Ureter (tissue), 1 donor: ENCODE data around the gene GNAT1. TPM values are rescaled to one million over a fixed set of nuclear protein-coding genes. Genes with fewer than 3 reads are reported as not detected.
"Not testable (repeated sequence)": the region's sequence is repeated elsewhere in the genome, so short reads cannot be mapped to it uniquely, and the experiment has no call there.

ENCODE experiments used
- DNase-seq: peaks from one replicate; pipeline ENCODE4 v3.0.0-alpha.2; 2020; ENCODE audit warnings: low spot score
- total RNA-seq: library from RNA; stranded (reverse); gene quantifications from one replicate; pipeline ENCODE4 v1.2.4, GENCODE V29; 2023
- donor health status: DM: yes; HTN: yes; CAD: no.

Gene GNAT1
- total RNA-seq, 1 donor from 2014 or later, result not detected

DNA sequence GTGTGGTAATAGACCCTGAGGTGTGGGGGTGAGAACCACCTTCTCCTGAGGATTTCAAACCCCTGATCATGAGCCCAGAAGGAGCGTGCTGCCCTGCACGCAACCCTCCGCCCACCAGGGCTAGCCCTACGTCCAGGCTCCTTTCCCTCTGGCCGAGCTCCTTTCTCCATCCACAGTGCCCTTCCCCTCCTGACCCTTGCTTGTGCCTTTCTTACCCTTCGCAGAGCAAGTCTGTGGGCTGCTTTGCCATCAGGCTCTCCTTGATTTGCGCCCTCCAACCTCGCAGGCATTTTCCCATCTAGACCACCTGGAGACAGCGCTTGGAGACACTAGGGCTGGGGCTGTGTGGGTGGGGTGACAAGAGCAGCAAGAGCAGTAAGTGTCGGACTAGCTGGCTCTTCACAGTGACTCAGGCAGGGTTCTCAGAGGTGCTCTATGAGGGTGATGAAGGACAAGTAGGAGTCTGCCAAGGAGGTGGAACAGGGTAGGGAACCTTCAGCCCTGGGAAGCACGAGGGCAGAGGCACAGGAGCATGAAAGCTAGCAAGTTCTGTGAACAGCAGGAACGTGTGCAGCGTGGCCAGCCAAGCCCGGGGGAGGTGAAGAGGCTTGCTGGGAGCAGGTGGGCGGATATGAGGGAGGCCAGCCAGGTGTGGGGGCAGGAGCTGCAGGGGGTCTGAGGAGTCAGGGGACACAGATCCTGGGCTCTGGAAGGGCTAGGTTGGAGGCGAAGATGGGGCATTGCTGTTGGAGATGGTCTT, 11.1 kb downstream of the GNAT1 start:
- DNase-seq, result no peak

DNA sequence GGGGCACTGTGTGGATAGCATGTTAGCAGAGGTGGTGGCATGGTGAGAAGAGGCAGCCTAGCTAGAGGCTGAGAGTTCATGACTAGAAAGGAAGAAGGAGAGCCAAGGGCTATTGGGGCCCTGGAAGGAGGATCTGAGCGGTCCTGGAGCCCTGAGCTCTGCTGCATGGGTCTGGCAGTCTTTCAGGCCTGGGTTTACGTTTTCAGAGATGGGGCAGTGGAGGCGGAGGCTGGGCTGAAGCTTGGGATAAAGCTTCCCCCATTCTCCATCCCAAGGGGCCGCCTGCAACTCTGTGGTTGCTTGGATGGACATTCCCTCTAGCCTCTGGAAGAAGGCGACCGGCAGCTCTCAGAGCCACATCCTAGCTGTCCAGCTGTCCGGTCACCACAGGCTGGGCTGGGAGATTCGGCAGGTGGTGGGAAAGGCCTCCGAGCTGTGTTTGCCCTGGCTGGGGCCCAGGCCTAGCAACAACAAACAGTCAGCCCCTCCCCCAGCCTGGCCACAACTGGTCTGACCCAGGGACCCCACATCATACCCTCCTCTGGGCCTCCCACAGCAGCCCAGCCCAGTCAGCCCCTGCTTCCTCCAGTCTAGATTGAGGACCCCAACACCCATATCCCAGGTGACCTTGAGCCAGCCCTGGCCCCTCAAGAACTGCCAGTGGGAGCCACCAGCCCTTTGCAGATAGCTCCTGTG, 11.9 kb downstream of the GNAT1 start:
- no peak for DNase-seq

DNA sequence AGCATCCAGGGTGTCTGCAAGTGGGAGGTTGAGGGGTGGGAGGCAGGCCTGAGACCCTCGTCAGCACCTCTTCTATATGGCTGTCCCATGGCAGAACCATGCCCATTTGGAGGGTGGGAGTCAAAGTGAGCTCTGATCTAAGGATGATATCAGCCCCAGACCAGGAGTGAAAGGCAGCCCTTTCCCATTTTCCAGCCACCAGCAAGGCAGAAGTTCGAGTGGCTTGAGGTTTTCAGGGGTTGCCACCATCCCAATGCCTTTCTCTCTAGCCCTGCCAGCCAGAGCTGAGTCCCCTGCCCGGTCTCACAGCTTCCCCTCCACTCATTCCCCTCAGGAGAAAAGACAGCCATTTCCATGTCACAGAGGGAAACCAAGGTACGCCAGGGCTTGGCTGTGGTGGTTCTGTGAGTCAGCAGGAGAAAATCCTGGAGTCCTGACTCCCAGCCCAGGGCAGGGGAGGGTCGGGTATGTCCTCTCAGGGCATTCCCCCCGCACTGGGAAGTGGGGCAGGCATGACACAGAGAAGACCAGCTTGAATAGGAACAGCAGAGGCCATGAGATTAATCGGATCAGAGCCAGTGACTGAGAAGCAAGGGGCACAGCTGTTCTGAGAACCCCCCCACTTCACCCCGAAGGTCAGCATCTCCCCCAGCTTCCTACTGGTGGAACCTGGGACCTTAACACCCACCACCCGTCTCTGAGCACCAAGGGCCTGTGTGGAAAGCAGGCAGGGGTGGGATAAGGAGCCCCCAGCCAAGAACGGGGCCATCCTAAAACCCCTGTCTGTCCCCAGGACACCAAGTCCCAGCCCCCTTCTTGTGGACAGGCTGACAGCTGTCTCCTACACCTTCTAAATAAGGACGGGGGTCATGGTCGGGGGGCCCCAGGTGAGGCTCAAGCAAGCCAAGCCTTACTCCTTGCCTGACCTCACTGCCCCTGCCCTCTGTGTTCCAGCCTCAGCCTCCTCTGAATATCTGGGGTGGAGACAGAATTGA, 12.7 kb downstream of the GNAT1 start:
- no peak for DNase-seq

DNA sequence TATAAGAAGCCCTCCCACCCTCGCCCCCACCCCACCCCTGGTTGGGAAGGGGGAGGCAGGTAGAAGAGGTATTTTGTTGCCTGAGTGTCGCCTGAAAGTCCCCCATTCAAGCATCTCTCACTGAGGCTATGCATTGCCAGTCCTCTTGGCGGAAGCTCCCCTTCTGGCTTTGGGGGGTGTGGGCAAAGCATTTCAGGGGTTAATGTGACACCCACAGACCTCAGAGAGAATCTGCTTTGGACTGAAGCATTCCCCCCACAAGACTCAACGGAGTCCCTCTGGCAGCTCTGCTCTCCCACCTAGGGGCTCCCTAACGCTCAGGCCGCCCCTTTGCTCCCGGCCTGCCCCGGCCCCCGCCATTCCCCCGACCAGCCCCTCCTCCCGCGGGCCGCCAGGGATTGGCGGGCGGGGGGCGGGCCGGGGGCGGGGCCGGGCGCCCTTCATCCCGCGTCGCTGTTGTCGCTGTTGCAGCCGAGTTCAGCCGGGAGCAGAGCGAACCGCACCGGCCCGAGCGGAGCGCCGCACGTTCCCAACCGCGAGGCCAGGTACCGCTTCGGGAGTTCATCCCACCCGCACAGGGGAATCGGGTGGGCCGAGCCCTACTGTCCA, 13.5 kb downstream of the GNAT1 start, which contains the start of gene SLC38A3:
Gene SLC38A3 (plus strand): TSS at position 468 of the 609 bp plus-strand sequence. CDS start 8,929 bp downstream, outside the sequence.
- no peak for DNase-seq

DNA sequence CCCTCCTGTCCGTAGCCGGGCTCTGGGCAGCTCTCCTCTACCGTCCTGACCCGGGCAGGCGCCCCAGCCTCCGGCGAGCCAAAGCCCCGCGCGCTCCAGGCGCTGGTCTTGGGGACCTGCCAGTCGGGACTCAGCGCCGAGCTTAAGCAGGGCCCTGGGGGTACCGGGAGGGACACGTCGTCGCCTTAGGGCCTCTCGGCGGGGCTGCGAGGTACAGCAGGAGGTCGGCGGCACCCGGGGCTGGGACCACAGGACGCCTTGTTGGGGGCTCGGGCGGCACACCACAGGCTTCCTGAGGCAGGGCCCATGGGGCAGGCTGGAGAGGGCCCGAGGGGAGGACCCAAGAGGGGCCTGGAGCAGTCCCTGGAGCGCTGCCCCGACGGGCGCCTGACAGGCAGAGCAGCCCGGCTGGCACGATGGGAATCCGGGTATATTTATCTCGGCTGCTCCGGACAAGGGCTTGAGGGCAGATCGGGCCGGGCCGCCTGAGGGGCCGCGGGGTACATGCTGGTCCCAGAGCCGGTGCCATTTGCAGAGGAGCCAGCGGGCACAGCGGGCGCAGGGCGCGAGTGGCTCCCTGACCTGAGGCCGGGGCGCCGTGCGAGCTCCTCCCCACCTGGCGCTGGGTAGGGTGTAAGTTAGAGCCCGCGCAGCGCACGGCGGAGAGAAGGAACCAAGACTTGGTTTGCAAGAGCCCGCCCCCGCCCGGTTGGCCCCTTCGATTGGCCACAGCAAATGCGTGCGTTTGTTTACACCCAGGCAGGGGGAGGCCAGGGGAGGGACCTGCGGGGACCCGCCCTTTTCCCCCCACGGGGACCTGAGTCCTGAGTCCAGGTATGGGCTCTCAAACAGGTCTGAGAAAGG, 14.2 kb downstream of the GNAT1 start:
- no peak for DNase-seq

DNA sequence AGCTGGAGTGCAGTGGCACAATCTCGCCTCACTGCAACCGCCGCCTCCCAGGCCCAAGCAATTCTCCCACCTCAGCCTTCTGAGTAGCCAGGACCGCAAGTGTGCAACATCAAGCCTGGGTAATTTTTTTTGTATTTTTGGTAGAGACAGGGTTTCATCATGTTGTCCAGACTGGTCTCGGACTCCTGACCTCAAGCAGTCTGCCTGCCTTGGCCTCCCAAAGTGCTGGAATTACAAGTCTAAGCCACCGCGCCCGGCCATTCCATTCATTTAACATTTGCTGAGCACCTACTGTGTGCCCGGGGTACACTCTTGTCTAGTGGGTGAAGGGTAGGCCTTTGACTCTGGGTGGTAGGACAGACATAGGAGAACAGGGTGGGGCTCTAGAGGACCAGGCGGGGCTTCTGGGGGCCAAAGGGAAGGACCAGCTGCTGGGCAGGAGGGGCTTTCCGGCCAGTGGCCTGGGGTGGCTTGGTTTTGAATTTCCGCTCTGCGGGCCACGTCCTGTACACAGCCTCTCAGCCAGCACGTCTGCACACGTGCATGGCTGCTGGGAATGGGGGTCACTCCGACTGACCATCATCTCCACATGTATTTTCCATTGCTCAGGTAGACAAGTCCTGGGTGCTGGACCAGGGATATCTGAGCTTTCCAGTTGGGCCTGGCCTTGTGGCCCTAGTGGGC, 16.1 kb downstream of the GNAT1 start:
- no peak for DNase-seq

DNA sequence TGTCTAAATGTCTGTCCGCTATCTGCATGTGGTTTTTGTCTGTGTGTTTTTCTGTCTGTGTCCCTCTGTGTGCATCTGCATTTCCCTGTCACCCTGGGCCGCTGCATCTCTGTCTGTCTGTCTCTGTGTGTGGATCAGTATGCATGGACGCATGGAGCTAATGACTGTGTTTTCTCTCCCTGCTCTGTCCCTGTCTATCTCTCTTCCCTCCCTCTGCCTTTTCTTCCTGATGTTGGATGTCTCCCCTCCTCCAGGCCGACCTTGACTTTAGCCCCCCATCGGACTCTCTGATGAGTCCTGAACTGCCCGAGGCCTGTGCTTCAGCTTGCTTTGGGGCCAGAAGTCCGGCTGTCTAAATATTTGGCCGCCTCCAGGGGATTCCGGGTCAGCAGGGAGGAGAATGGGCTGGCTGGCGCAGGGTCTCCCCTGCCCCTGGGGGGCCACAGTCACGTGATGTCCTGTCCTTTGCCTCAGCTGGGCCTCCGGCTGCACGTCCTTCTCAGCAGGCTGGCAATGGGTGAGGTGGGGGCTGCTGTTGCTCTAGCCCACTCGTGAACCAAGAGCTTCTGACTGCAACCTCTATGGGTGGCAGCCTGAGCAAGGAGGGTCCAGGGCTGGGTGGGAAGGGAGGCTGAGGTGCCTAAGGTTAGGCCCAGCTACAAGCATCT, 17.4 kb downstream of the GNAT1 start:
- DNase-seq, result no peak

DNA sequence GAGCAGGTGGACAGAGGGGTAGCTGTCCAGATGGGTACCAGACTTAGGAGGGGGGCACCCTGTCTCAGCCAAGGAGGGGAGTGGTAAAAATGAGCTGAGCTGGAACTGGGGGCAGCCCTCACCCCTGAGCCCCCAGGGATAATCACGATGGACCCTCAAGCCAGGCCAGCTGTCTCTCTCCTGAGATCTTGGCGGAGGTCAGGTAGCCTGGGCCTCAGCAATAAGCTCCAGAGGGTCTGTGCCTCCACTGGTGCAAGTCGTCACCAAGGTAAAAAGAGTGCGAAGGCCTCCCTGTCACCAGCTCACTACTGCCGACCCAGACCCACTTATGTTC, 18.7 kb downstream of the GNAT1 start:
- DNase-seq, result no peak

DNA sequence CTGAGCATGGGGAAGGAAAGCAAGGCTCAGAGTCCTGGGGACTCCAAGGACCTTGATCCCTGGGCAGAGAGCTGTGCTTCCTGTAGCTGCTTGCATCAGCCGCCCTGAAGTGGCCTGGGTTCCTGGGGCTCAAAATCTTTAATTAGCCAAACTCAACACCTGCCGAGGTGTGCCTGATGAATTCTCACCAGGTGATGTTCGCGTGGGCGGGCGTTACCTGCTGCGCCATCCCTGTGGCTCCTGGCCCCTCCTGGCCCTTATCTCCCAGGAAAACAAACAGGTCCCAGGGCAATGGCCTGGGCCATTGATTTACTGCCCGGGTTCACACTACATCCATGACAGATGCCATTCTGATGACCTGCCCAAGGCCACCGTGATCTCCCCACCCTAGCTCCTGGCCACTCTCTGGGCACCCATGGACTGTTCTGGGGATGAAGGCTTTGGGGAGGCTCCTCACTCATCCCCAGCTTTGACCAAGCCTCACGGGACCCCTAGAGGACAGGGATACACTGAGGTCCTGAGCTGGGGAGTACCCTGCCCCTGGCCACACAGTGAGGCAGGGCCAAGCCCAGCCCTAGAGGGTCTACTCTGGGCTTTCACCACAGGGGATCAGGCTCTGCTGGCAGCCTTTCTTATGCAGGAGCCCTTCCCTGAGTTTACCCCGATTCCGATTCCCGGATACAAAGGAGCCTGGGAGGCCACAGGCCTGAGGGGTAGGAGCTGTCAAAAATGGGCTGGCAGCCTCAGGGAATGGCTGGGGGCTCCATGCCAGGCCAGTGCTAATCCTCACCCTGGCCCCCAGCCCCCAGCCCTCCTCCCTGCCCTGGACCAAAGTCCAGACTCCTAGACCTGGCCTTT, 19.3 kb downstream of the GNAT1 start:
- no peak for DNase-seq

DNA sequence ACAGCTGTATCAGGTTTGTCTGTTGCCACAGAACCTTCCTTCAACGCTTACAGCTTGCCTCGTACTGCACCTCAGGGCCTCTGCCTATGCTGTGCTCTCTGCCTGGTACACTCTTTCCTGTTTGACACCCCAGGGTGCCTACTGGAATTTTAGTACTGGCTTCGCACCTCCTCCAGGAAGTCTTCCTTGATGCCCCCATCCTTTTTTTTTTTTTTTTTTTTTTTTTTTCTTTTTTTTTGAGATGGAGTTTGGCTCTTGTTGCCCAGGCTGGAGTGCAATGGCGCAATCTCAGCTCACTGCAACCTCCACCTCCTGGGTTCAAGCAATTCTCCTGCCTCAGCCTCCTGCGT, 19.9 kb downstream of the GNAT1 start:
- not testable (repeated sequence) for DNase-seq

DNA sequence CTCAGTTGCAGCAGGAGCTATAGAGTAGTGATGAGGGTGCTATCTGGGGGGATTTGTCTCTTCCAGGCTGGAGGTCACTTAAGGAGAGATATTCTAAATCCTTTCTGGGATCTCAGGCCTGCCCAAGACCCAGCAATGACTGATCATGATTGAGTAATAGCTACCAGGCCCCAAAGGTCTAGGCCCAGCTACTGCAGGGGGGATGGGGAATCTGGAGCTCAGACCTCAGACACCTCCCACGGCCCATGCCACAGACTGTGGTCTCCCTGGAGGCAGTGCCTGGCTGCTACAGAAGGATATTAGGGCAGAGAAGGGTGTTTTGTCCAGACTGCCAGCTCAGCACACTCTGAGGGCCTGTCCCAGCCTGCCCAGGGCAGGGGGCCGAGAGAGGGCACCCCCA, 20.5 kb downstream of the GNAT1 start:
- no peak for DNase-seq

DNA sequence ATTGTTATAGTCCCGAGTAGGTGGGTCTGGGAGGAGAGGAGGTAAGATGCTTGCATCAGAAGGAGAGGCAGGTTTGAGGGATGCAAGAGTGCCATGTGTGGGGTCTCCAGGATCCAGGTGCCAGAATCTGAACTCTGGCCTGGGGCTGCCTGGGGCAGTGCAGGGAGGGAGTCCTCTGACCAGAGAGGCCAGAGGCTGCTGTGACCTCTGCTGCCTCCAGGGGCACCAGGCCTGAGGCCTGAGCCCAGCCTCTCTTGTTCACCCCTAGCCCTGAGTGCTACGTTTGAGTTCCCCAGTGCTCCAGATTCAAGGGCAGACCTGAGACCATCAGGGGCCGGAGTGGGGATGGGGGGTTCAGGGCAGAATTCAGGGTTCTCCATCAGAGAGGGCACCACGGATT, 21.1 kb downstream of the GNAT1 start:
- DNase-seq, result no peak

DNA sequence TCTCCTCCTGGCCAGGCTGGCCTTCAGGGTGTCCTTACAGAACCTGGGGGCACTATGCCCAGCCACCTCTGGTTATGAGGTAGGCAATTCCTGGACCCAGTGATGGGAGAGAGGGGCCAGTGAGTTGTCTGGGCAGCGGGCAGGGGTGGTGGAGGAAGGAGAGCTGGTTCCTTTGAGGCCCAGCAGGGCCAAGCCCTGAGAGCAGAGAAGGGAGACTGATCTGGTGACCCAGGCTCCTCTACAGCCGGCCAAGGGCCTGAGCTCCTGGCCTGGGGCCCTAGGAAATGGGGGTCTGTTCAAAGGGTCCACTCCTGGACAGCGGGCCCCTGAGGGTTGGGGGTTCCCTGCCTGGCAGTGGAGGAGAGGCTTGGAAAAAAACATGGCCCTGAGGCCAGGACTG, 21.6 kb downstream of the GNAT1 start:
- no peak for DNase-seq

DNA sequence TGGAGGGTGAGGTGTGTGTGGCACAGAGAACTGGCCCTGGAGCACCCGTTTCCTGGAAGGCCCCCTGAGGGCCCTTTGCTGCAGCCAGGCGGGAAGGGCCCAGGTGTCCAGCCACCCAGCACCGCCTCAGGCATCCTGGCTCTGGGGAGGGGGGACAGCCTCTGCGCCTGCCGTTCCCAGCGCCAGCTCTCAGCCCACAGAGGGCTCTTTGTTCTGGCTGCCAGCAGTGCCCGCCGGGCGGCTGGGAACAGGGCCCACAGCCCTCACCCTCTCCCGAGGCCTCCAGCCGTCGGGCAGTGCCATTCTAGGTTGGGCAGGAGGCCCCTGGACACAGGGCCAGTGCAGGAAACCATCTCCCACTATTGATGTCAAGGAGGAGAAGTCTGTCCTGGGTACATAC, 22.0 kb downstream of the GNAT1 start:
- no peak for DNase-seq

DNA sequence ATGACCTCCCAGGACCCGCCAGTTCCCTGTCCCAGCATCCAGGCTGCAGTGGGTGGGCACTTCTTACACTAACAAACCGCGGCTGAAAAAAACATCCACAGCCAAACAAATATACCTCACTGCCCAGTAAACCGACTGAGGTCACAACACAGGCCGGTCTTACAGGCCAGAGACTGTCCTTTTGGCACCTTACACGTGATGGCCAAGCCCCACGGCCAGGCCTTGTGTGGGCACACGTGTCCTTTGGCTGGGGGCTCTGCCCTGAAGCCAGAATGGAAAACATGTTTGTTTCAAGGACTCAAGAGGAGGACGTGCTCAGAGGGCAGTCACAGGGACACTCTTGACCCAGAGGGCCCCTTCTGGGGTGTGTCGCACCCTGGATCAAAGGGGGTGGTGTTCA, 23.4 kb downstream of the GNAT1 start:
- DNase-seq, result no peak

DNA sequence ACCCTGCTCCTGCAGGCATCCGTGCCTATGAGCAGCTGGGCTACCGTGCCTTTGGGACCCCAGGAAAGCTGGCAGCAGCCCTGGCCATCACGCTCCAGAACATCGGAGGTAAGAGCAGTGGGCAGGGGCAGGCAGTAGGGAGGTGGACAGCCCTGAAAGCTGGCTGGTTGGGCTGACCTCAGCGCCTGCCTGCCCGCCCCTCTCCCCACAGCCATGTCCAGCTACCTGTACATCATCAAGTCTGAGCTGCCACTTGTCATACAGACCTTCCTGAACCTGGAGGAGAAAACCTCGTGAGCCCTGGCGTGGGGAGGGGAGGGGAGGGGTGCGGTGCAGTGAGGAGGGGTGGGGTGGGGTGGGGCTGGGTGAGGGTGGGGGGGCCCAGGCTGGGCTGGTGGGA, 24.1 kb downstream of the GNAT1 start:
- DNase-seq, result no peak

DNA sequence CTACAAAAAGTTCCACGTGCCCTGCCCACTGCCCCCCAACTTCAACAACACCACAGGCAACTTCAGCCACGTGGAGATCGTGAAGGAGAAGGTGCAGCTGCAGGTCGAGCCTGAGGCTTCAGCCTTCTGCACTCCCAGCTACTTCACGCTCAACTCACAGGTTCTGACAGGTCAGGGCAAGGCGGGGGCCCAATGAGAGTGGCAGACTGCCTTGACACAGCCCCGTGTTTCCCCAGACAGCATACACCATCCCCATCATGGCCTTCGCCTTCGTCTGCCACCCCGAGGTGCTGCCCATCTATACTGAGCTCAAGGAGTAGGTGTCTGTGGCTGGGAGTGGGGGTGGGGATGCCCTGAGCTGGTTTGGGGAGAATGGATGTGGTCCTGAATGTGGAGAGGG, 26.3 kb downstream of the GNAT1 start:
- DNase-seq, result no peak

DNA sequence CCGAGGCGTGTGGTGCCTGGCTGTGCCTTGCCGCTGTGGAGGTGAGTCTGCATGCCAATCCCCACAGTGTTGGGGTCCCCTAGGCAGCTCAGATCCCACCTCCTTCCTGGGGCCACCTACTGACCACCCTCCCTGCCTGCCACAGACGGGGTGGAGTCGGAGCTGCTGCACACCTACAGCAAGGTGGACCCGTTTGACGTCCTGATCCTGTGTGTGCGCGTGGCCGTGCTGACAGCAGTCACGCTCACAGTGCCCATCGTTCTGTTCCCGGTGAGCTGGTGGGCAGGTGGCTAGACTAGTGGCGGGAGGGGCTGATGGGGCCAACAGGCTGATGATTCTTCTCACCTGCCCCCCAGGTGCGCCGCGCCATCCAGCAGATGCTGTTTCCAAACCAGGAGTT, 27.0 kb downstream of the GNAT1 start:
- DNase-seq, result no peak

DNA sequence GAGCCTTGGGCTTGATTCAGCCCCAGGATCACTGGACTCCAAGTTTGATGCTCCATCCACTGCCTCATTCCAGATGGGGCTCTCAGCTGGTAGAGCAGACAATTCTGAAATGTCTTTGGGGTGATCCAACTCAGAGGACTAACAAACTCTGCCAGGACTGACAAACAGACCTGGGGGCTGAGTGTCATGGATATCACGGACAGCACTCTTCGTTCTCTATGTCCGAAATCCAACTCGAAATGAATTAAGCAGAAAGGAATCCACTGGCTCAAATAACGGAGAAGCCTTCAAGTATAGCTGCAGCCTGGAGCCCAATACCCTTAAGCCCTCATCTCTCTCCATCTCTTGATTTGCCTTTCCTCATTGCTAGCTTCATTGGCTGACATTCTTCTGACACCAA, 27.9 kb downstream of the GNAT1 start:
- DNase-seq, result no peak
